K562 (cell line): ENCODE results near the gene COMP. TPM values are rescaled to one million over a fixed set of nuclear protein-coding genes. Genes with fewer than 3 reads are reported as not detected.

Source experiments
- ATAC-seq: fragments of 200-7000 bp; cut with Tn5 transposase; 3 replicates; pipeline ENCODE4 v1.9.1; 2020; ENCODE audit warnings: moderate library complexity
- BruUV-seq: library from RNA; stranded (reverse); fragments of 400-500 nt; replicated peaks from 2 replicates; lab custom pipeline; 2021; lab: Mats Ljungman, UMichigan
- CTCF ChIA-PET: fragments of 300-600 bp; formaldehyde crosslinking; extraction: SDS; loops from one replicate; lab custom pipeline; 2021; ENCODE audit warnings: low intra/inter-chr PET ratio; lab: Yijun Ruan, JAX
- POLR2A ChIA-PET: fragments of 300-600, 350-650 bp; sonication (Branson Sonifier 250); formaldehyde crosslinking; extraction: SDS; loops from one replicate; lab custom pipeline; 2021; ENCODE audit warnings: antibody characterized with exemption, inconsistent platforms; lab: Yijun Ruan, JAX
- DNase-seq, 4 experiments: peaks; one replicate each; pipeline versions ENCODE4 v3.0.0 to v3.0.0-alpha.2; 2011 to 2018; ENCODE audit warnings: low spot score in 3 of 4, mixed read lengths in 3 of 4; ENCODE audit errors: extremely low read depth in 1 of 4
- FAIRE-seq: peaks from 2 replicates; lab custom pipeline; 2011; peaks lifted over from hg19 to GRCh38; lab: Jason Lieb, UNC
- H2AFZ ChIP-seq: 2 replicates; pipeline ENCODE4 v1.6.0; 2011; ENCODE audit warnings: low read depth, low read length, control low read depth, inconsistent platforms
- H3K27ac ChIP-seq: fragments of 200-600 bp; 3 replicates; pipeline ENCODE4 v1.8.0; 2011; ENCODE audit warnings: low read depth, mild to moderate bottlenecking, control low read depth, inconsistent platforms, low read length, moderate library complexity, mixed read lengths; ENCODE audit errors: extremely low read depth
- H3K27me3 ChIP-seq, 2 experiments: fragments of 300-600 bp in 1 of 2; 2 replicates in 1 of 2; 3 replicates in 1 of 2; pipeline versions ENCODE4 v1.6.0 to v1.8.0; 2011; ENCODE audit warnings: inconsistent platforms in 2 of 2, low read length in 2 of 2, mild to moderate bottlenecking in 1 of 2, mixed read lengths in 1 of 2, moderate library complexity in 1 of 2; ENCODE audit not compliant: control insufficient read depth in 2 of 2, insufficient read depth in 2 of 2
- H3K36me3 ChIP-seq: fragments of 300-600 bp; 3 replicates; pipeline ENCODE4 v1.8.0; 2011; ENCODE audit warnings: mild to moderate bottlenecking, low read length, inconsistent platforms; ENCODE audit not compliant: control insufficient read depth, insufficient read depth
- H3K4me1 ChIP-seq, 2 experiments: fragments of 200-600 bp in 1 of 2; replicated peaks in 1 of 2; 2 replicates in 1 of 2; 3 replicates in 1 of 2; pipeline versions ENCODE4 v1.5.1 to v1.8.0; 2011; ENCODE audit warnings: inconsistent platforms in 2 of 2, low read length in 2 of 2, mild to moderate bottlenecking in 1 of 2, mixed read lengths in 1 of 2, moderate library complexity in 1 of 2; ENCODE audit not compliant: control insufficient read depth in 2 of 2, insufficient read depth in 2 of 2
- H3K4me2 ChIP-seq: 2 replicates; pipeline ENCODE4 v1.6.1; 2011; ENCODE audit warnings: low read length, control low read depth, inconsistent platforms, mixed read lengths; ENCODE audit not compliant: insufficient read depth
- H3K4me3 ChIP-seq: fragments of 200-600 bp; sonication (generic), shearing (Covaris generic); 2 replicates; pipeline ENCODE4 v1.5.1; 2016; ENCODE audit warnings: control low read depth, inconsistent platforms
- H3K79me2 ChIP-seq: fragments of 200-600 bp; 3 replicates; pipeline ENCODE4 v1.8.0; 2011; ENCODE audit warnings: low read length, inconsistent platforms; ENCODE audit not compliant: control insufficient read depth, insufficient read depth
- H3K9ac ChIP-seq, 2 experiments: 2 replicates each; pipeline versions ENCODE4 v1.6.0 to v1.6.1; 2011; ENCODE audit warnings: low read depth in 2 of 2, low read length in 2 of 2, control low read depth in 1 of 2, inconsistent platforms in 1 of 2, mild to moderate bottlenecking in 1 of 2, mixed read lengths in 1 of 2; ENCODE audit not compliant: insufficient read depth in 1 of 2
- H3K9me1 ChIP-seq: one replicate; pipeline ENCODE4 v1.6.0; 2011; ENCODE audit warnings: inconsistent platforms, mild to moderate bottlenecking, low read length, moderate library complexity; ENCODE audit not compliant: control insufficient read depth, insufficient read depth
- H3K9me3 ChIP-seq: replicated peaks from 2 replicates; pipeline ENCODE4 v1.5.1; 2011; ENCODE audit warnings: low read depth, low read length, inconsistent platforms; ENCODE audit not compliant: control insufficient read depth, insufficient read depth
- H4K20me1 ChIP-seq: replicated peaks from 2 replicates; pipeline ENCODE4 v1.6.1; 2011; ENCODE audit warnings: low read length, inconsistent platforms, mixed read lengths; ENCODE audit not compliant: control insufficient read depth, insufficient read depth
- BCOR ChIP-seq: fragments of 450-650 bp; IDR thresholded peaks from 2 replicates; pipeline ENCODE4 v1.6.1; 2016
- CBFB ChIP-seq: sonication (generic); formaldehyde crosslinking; IDR thresholded peaks from 2 replicates; pipeline ENCODE4 v1.4.0; 2020; ENCODE audit warnings: mild to moderate bottlenecking, missing genetic modification reagents
- CREBBP ChIP-seq: IDR thresholded peaks from one replicate; pipeline ENCODE4 v1.6.1; 2012; ENCODE audit warnings: low read depth, mild to moderate bottlenecking, control low read depth, inconsistent platforms, low read length
- GTF2F1 ChIP-seq: IDR thresholded peaks from 2 replicates; pipeline ENCODE4 v1.6.1; 2011; ENCODE audit warnings: low read depth, low read length, improper control_type of control experiment
- KDM1A ChIP-seq, 2 experiments: fragments of 450-650 bp; IDR thresholded peaks; 2 replicates each; pipeline ENCODE4 v1.6.1; 2016; ENCODE audit warnings: mild to moderate bottlenecking in 2 of 2
- MEF2A ChIP-seq: IDR thresholded peaks from 2 replicates; pipeline ENCODE4 v1.6.1; 2011; ENCODE audit warnings: low read depth, mild to moderate bottlenecking, low read length, moderate library complexity; ENCODE audit not compliant: control insufficient read depth
- NFIC ChIP-seq: fragments of 450-650 bp; IDR thresholded peaks from 2 replicates; pipeline ENCODE4 v1.6.1; 2017; ENCODE audit warnings: mild to moderate bottlenecking, inconsistent platforms
- NR2F6 ChIP-seq: fragments of 450-650 bp; formaldehyde crosslinking; IDR thresholded peaks from 2 replicates; pipeline ENCODE4 v1.4.0; 2020; ENCODE audit warnings: mild to moderate bottlenecking
- RFX1 ChIP-seq: fragments of 450-650 bp; IDR thresholded peaks from 2 replicates; pipeline ENCODE4 v1.6.1; 2016; ENCODE audit warnings: mild to moderate bottlenecking, moderate library complexity
- SAFB2 ChIP-seq: fragments of 200-400 bp; formaldehyde crosslinking; IDR thresholded peaks from 2 replicates; pipeline ENCODE4 v1.6.1; 2018; ENCODE audit warnings: borderline replicate concordance, low read length, low read depth, moderate library complexity; ENCODE audit not compliant: severe bottlenecking
- SRSF7 ChIP-seq: fragments of 200-400 bp; formaldehyde crosslinking; optimal IDR thresholded peaks from 2 replicates; pipeline ENCODE3; 2017; ENCODE audit warnings: mild to moderate bottlenecking, low read depth, low read length
- THRAP3 ChIP-seq: fragments of 450-650 bp; IDR thresholded peaks from 2 replicates; pipeline ENCODE4 v1.6.1; 2016; ENCODE audit warnings: mild to moderate bottlenecking, inconsistent platforms, borderline replicate concordance
- TOE1 ChIP-seq, 2 experiments: fragments of 450-650 bp in 1 of 2; sonication (generic) in 1 of 2; formaldehyde crosslinking in 1 of 2; IDR thresholded peaks; 2 replicates each; pipeline versions ENCODE4 v1.7.1 to v1.8.0; 2016 to 2022; ENCODE audit warnings: borderline replicate concordance in 2 of 2, mild to moderate bottlenecking in 2 of 2, antibody characterized with exemption in 1 of 2, inconsistent platforms in 1 of 2, low read depth in 1 of 2, missing genetic modification reagents in 1 of 2, moderate library complexity in 1 of 2
- ZNF124 ChIP-seq: sonication (generic); formaldehyde crosslinking; IDR thresholded peaks from 2 replicates; pipeline ENCODE4 v1.8.1; 2022; ENCODE audit warnings: missing genetic modification reagents
- ZNF23 ChIP-seq: fragments of 250-450 bp; sonication (Bioruptor Pico); IDR thresholded peaks from 2 replicates; pipeline ENCODE4 v1.4.0; 2020; ENCODE audit warnings: mild to moderate bottlenecking
- ZNF354B ChIP-seq: fragments of 250-450 bp; sonication (Bioruptor Pico); IDR thresholded peaks from 2 replicates; pipeline ENCODE4 v1.4.0; 2020
- ZNF41 ChIP-seq: fragments of 250-450 bp; sonication (Bioruptor Pico); conservative IDR thresholded peaks from 2 replicates; pipeline ENCODE4 v1.4.0; 2020; ENCODE audit warnings: mild to moderate bottlenecking
- WGBS: fragments of 100-300 bp; shearing (Covaris generic); methylation state at CpG from one replicate; pipeline ENCODE4 v1.1.6; 2016; ENCODE audit warnings: low coverage, mixed read lengths; ENCODE audit not compliant: insufficient coverage; ENCODE audit errors: missing lambda C conversion rate; 5-methylcytosine and 5-hydroxymethylcytosine counted together
- in situ Hi-C: fragments of 300-500 bp; cut with MboI; formaldehyde crosslinking; loops from 4 replicates; pipeline ENCODE4 v1.15.0; 2018; ENCODE audit warnings: inconsistent platforms, mixed read lengths
- intact Hi-C: fragments of 100-400 bp; cut with micrococcal nuclease; formaldehyde crosslinking; loops from 2 replicates; pipeline ENCODE4 v1.14.2; 2022
- polyA plus RNA-seq, 8 experiments: library from polyadenylated mRNA; depleted of rRNA in 4 of 8; stranded (reverse) in 5 of 8; unstranded in 3 of 8; fragments of >200 nt; fragmentation: Nextera tagmentation in 2 of 8; fragmentation: Illumina TruSeq in 1 of 8; extraction: Ambion mirVana in 2 of 8; extraction: Trizol in 1 of 8; gene quantifications; 2 replicates each; pipeline versions ENCODE4 v1.2.1 to v1.2.3, GENCODE V29; 2011 to 2014; ENCODE audit warnings: inconsistent platforms in 1 of 8, missing spikeins in 1 of 8
- total RNA-seq, 7 experiments: library from RNA; depleted of rRNA in 6 of 7; stranded (reverse); fragments of >200 nt in 6 of 7; fragmentation: Illumina TruSeq in 2 of 7; extraction: Trizol in 2 of 7; gene quantifications; 2 replicates each; pipeline versions ENCODE4 v1.2.1 to v1.2.3, GENCODE V29; 2011 to 2021; ENCODE audit warnings: low replicate concordance in 1 of 7
- TF ChIP-seq, protein P1 (sequence below): fragments of 250-450 bp; sonication (Bioruptor Pico); IDR thresholded peaks from 2 replicates; pipeline ENCODE4 v1.8.0; 2021; ENCODE audit warnings: moderate library complexity, mild to moderate bottlenecking, inconsistent platforms
- TF ChIP-seq, protein P2 (sequence below): sonication (generic); formaldehyde crosslinking; IDR thresholded peaks from 2 replicates; pipeline ENCODE4 v1.8.0; 2022; ENCODE audit warnings: mild to moderate bottlenecking, missing genetic modification reagents
- TF ChIP-seq, protein P3 (sequence below): fragments of 250-450 bp; sonication (Bioruptor Pico); IDR thresholded peaks from 2 replicates; pipeline ENCODE4 v1.5.0; 2022; ENCODE audit warnings: mild to moderate bottlenecking

The COMP gene
- total and polyA plus RNA-seq, 9 of the 15 experiments (the other 6 are each of a cell fraction or from before 2014, with no cell fraction given) = 0.07 TPM; not detected in 8

DNA sequence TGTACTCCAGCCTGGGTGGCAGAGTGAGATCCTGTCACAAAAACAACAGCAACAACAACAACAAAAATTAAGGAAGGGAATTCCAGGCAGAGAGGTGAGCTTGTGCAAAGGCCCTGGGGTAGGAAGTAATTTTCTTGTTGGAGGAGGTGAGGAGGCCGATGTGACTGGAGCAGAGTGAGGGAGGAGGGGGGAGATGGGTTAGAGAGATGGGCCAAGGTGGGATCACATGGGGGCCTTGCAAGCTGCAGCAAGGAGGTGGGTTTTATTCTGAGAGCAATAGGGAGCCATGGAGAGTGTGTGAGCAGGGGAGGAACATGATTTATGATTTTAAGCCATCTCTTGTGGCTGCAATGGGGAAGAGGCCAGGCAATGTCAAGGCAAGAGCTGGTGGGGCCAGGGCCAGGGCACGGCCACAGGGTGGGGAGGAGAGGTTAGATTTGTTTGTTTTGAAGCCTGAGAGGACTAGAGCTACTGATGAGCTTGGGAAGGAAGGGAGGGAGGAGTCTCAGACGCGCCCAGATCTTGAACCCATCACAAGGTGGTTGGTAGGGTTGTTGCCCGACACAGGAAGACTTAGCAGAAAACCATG lies 12.5 kb upstream of the COMP start:
- no peaks in the 10 kb centered on the region for H3K79me2 ChIP-seq
- H3K9me3 ChIP-seq = peaks cover 3% of the 10 kb centered on the region; the same call in 1 of the 2 replicates
- H3K9ac ChIP-seq = 0 out of 4 replicates have a peak overlapping the region, but pooled peaks of 1 of the 2 experiments have one; percentile 17
- 2% methylated on average over 5 of the region's 5 CpGs for WGBS
- ATAC-seq (no peak), DNase-seq (no peak), FAIRE-seq (no peak)
- CTCF ChIA-PET = no interaction called here
- H4K20me1 ChIP-seq = 0 out of 2 replicates have a peak, but pooled peaks cover 11% of the 10 kb centered on the region
- POLR2A ChIA-PET = interaction anchor here (0.6 kb wide), 1 partner anchor 32 kb away, joined by 3 read pairs; no protein-coding TSS in a partner anchor
- H3K4me1 ChIP-seq = peaks cover 0 to 12% of the 10 kb centered on the region in 2 experiments; a peak in 2 of 5 replicates
- H3K4me2 ChIP-seq = no peak overlapping the region
- H3K27ac ChIP-seq = no peak overlapping the region
- peaks cover 16 to 47% of the 10 kb centered on the region in 2 experiments; a peak in 4 of 5 replicates for H3K27me3 ChIP-seq
- no peak overlapping the region for H3K4me3 ChIP-seq
- intact Hi-C loops = no loop called here
- BruUV-seq = no TSS peak
- H3K36me3 ChIP-seq = no peaks in the 10 kb centered on the region
- in situ Hi-C loops = no loop called here
- peaks cover 4% of the 10 kb centered on the region for H3K9me1 ChIP-seq
- no peak overlapping the region for H2AFZ ChIP-seq
- no peak for TF ChIP-seq CREBBP
- TF ChIP-seq NR2F6 (CRISPR knock-in tag) = no peak
- TF ChIP-seq, protein P1, sequence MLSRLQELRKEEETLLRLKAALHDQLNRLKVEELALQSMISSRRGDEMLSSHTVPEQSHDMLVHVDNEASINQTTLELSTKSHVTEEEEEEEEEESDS (CRISPR knock-in tag) = no peak
- TF ChIP-seq, protein P2, sequence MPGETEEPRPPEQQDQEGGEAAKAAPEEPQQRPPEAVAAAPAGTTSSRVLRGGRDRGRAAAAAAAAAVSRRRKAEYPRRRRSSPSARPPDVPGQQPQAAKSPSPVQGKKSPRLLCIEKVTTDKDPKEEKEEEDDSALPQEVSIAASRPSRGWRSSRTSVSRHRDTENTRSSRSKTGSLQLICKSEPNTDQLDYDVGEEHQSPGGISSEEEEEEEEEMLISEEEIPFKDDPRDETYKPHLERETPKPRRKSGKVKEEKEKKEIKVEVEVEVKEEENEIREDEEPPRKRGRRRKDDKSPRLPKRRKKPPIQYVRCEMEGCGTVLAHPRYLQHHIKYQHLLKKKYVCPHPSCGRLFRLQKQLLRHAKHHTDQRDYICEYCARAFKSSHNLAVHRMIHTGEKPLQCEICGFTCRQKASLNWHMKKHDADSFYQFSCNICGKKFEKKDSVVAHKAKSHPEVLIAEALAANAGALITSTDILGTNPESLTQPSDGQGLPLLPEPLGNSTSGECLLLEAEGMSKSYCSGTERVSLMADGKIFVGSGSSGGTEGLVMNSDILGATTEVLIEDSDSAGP (CRISPR knock-in tag) = no peak
- TF ChIP-seq ZNF354B = no peak
- TF ChIP-seq GTF2F1 = no peak
- no peak for TF ChIP-seq RFX1
- TF ChIP-seq ZNF41 (CRISPR knock-in tag) = no peak
- TF ChIP-seq THRAP3 = no peak
- TF ChIP-seq MEF2A = no peak
- TF ChIP-seq BCOR = peak; percentile 95
- TF ChIP-seq TOE1 (IDR thresholded peaks at IDR 0.05; ENCODE audit: borderline replicate concordance) = no peak
- no peak for TF ChIP-seq TOE1 (CRISPR knock-in tag; IDR thresholded peaks at IDR 0.05; ENCODE audit: borderline replicate concordance, low read depth)
- TF ChIP-seq, protein P3, sequence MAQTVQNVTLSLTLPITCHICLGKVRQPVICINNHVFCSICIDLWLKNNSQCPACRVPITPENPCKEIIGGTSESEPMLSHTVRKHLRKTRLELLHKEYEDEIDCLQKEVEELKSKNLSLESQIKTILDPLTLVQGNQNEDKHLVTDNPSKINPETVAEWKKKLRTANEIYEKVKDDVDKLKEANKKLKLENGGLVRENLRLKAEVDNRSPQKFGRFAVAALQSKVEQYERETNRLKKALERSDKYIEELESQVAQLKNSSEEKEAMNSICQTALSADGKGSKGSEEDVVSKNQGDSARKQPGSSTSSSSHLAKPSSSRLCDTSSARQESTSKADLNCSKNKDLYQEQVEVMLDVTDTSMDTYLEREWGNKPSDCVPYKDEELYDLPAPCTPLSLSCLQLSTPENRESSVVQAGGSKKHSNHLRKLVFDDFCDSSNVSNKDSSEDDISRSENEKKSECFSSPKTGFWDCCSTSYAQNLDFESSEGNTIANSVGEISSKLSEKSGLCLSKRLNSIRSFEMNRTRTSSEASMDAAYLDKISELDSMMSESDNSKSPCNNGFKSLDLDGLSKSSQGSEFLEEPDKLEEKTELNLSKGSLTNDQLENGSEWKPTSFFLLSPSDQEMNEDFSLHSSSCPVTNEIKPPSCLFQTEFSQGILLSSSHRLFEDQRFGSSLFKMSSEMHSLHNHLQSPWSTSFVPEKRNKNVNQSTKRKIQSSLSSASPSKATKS (CRISPR knock-in tag) = no peak
- TF ChIP-seq SAFB2 = no peak
- TF ChIP-seq NFIC = no peak
- TF ChIP-seq ZNF23 (CRISPR knock-in tag) = no peak
- peak; percentile 74 to 79 for TF ChIP-seq KDM1A (IDR thresholded peaks at IDR 0.05)
- no peak for TF ChIP-seq ZNF124 (CRISPR knock-in tag)
- no peak for TF ChIP-seq CBFB (CRISPR knock-in tag)
- no peak for TF ChIP-seq SRSF7
